WTC11 (cell line): ENCODE measurements around the gene SPATA9. TPM values are rescaled to one million over a fixed set of nuclear protein-coding genes. Genes with fewer than 3 reads are reported as not detected.
"Not testable (repeated sequence)": the region's sequence is repeated elsewhere in the genome, so short reads cannot be mapped to it uniquely, and the experiment has no call there.

ENCODE experiments used
- ATAC-seq: fragments of 200-7000 bp; cut with Tn5 transposase; 2 replicates; pipeline ENCODE4 v1.10.0; 2021; ENCODE audit warnings: mild to moderate bottlenecking, moderate library complexity
- CTCF ChIA-PET: fragments of 300-600 bp; sonication (Branson Sonifier 250); formaldehyde crosslinking; loops from one replicate; lab custom pipeline; 2021; ENCODE audit warnings: antibody characterized with exemption; lab: Charles Lee
- POLR2A ChIA-PET: fragments of 350-600 bp; sonication (Branson Sonifier 250); formaldehyde crosslinking; loops from one replicate; lab custom pipeline; 2021; ENCODE audit warnings: antibody characterized with exemption; lab: Charles Lee
- DNase-seq: peaks from one replicate; pipeline ENCODE4 v3.0.0; 2021; ENCODE audit warnings: low spot score
- H3K27ac Mint-ChIP-seq: 2 replicates; pipeline ENCODE4 v1.8.0; 2021; ENCODE audit warnings: mixed read lengths
- H3K27me3 Mint-ChIP-seq: 2 replicates; pipeline ENCODE4 v1.8.0; 2021; ENCODE audit warnings: low read depth, mild to moderate bottlenecking, moderate library complexity, mixed read lengths
- H3K36me3 Mint-ChIP-seq: 2 replicates; pipeline ENCODE4 v1.8.0; 2021; ENCODE audit warnings: mixed read lengths
- H3K4me1 Mint-ChIP-seq: 2 replicates; pipeline ENCODE4 v1.8.0; 2022; ENCODE audit warnings: mixed read lengths
- H3K4me3 Mint-ChIP-seq: 2 replicates; pipeline ENCODE4 v1.8.0; 2021; ENCODE audit warnings: mild to moderate bottlenecking, moderate library complexity, mixed read lengths
- H3K9me3 Mint-ChIP-seq: 2 replicates; pipeline ENCODE4 v1.8.0; 2021; ENCODE audit warnings: mixed read lengths
- ATF2 ChIP-seq: sonication (generic); formaldehyde crosslinking; IDR thresholded peaks from 2 replicates; pipeline ENCODE4 v1.8.1; 2022; ENCODE audit warnings: low read depth, missing genetic modification reagents, borderline replicate concordance
- CREB1 ChIP-seq: sonication (generic); formaldehyde crosslinking; IDR thresholded peaks from 2 replicates; pipeline ENCODE4 v1.8.0; 2023; ENCODE audit warnings: mild to moderate bottlenecking, missing genetic modification reagents
- ERG ChIP-seq: fragments of 250-450 bp; sonication (Bioruptor Pico); IDR thresholded peaks from 2 replicates; pipeline ENCODE4 v1.8.0; 2021; ENCODE audit warnings: mild to moderate bottlenecking
- FOXK1 ChIP-seq: sonication (generic); formaldehyde crosslinking; IDR thresholded peaks from 2 replicates; pipeline ENCODE4 v1.8.0; 2022; ENCODE audit warnings: mild to moderate bottlenecking, moderate library complexity, missing genetic modification reagents
- IRF1 ChIP-seq: sonication (generic); formaldehyde crosslinking; IDR thresholded peaks from 2 replicates; pipeline ENCODE4 v1.8.0; 2023; ENCODE audit warnings: missing genetic modification reagents
- MYBL2 ChIP-seq: sonication (generic); formaldehyde crosslinking; IDR thresholded peaks from 2 replicates; pipeline ENCODE4 v1.8.1; 2023; ENCODE audit warnings: mild to moderate bottlenecking, moderate library complexity, missing genetic modification reagents
- NFE2L1 ChIP-seq: sonication (generic); formaldehyde crosslinking; IDR thresholded peaks from 2 replicates; pipeline ENCODE4 v1.8.1; 2023; ENCODE audit warnings: missing genetic modification reagents
- NFYB ChIP-seq: sonication (generic); formaldehyde crosslinking; conservative IDR thresholded peaks from 2 replicates; pipeline ENCODE4 v1.8.0; 2022; ENCODE audit warnings: low read depth, missing genetic modification reagents
- NR1H2 ChIP-seq: sonication (generic); formaldehyde crosslinking; IDR thresholded peaks from 2 replicates; pipeline ENCODE4 v1.9.0; 2021; ENCODE audit warnings: mild to moderate bottlenecking, moderate library complexity, missing genetic modification reagents
- PREB ChIP-seq: sonication (generic); formaldehyde crosslinking; IDR thresholded peaks from 2 replicates; pipeline ENCODE4 v1.8.1; 2022; ENCODE audit warnings: mild to moderate bottlenecking, missing genetic modification reagents, moderate library complexity, borderline replicate concordance
- PRRX2 ChIP-seq: fragments of 250-450 bp; sonication (Bioruptor Pico); IDR thresholded peaks from 2 replicates; pipeline ENCODE4 v1.8.0; 2021; ENCODE audit warnings: mild to moderate bottlenecking
- SP1 ChIP-seq: sonication (generic); formaldehyde crosslinking; conservative IDR thresholded peaks from 2 replicates; pipeline ENCODE4 v1.8.1; 2022; ENCODE audit warnings: missing genetic modification reagents
- TCF7 ChIP-seq: sonication (generic); formaldehyde crosslinking; IDR thresholded peaks from 2 replicates; pipeline ENCODE4 v1.8.0; 2022; ENCODE audit warnings: mild to moderate bottlenecking, low read depth, missing genetic modification reagents, moderate library complexity
- TEAD4 ChIP-seq: sonication (generic); formaldehyde crosslinking; IDR thresholded peaks from 2 replicates; pipeline ENCODE4 v1.8.0; 2022; ENCODE audit warnings: mild to moderate bottlenecking, missing genetic modification reagents
- ZNF423 ChIP-seq: fragments of 250-450 bp; sonication (Bioruptor Pico); IDR thresholded peaks from 2 replicates; pipeline ENCODE4 v2.1.2; 2022; ENCODE audit warnings: mild to moderate bottlenecking, moderate library complexity
- total RNA-seq: library from RNA; stranded (reverse); gene quantifications from 3 replicates; pipeline ENCODE4 v1.2.3, GENCODE V29; 2021
- TF ChIP-seq, protein P1 (sequence below): sonication (generic); formaldehyde crosslinking; IDR thresholded peaks from 2 replicates; pipeline ENCODE4 v1.8.0; 2022; ENCODE audit warnings: mild to moderate bottlenecking, missing genetic modification reagents
- TF ChIP-seq, protein P2 (sequence below): sonication (generic); formaldehyde crosslinking; IDR thresholded peaks from 2 replicates; pipeline ENCODE4 v1.8.0; 2022; ENCODE audit warnings: mild to moderate bottlenecking, missing genetic modification reagents
- TF ChIP-seq, protein P3 (sequence below): sonication (generic); formaldehyde crosslinking; IDR thresholded peaks from 2 replicates; pipeline ENCODE4 v1.8.1; 2022; ENCODE audit warnings: mild to moderate bottlenecking, moderate library complexity, missing genetic modification reagents
- TF ChIP-seq, protein P4 (sequence below): fragments of 250-450 bp; sonication (Bioruptor Pico); IDR thresholded peaks from 2 replicates; pipeline ENCODE4 v2.1.2; 2022; ENCODE audit warnings: mild to moderate bottlenecking, moderate library complexity
- TF ChIP-seq, protein P5 (sequence below): sonication (generic); formaldehyde crosslinking; IDR thresholded peaks from 2 replicates; pipeline ENCODE4 v1.8.0; 2022; ENCODE audit warnings: mild to moderate bottlenecking, missing genetic modification reagents

SPATA9 gene
- total RNA-seq, 1 experiment from 2014 or later, result not detected

DNA sequence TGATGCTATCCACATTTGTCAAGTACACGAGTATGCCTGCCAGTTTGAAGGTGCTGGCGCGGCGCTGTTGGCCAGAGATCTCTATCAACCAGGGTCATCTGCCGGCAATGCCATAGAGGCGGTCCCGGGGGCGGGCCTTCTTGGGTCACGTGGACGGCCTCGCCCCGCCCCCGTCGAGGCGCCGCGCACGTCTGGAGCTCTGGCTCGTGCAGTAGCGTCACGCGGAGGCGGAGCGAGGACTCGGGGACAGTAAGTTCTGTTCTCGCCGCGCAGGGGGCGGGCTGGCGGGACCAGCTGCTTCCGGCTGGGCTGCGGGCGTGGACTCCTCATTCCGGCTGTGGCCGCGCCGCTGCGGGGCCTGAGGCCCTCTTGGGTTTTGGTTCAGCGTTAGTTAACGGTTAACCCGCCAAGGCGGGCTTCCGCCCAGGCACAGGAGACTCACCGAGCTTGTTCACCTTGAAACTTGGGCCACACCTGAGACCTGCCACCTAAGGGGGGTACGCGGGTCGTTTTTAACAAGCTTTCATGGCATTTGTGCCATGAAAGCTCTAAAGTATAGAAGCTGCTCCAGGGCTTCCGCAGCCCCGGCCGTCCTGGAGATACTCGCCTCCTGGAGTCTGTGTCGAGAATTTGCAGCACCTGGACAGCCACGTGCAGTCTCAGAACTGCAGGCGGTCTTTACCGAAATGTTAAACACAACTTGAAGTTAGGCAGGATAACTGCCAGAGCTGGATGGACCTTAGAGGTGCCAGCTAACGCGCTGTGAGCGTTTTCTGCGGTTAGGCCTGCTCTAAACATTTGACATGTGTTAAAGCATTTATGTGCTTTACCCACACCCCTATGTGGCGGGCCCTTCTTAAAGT lies 36.0 kb downstream of the SPATA9 start, which contains the start of gene RFESD (continued):
- TF ChIP-seq TEAD4 (CRISPR knock-in tag) (no peak), TCF7 (CRISPR knock-in tag) (no peak), CREB1 (CRISPR knock-in tag) (no peak), IRF1 (CRISPR knock-in tag) (no peak), SP1 (CRISPR knock-in tag) (peak; percentile 79), PRRX2 (CRISPR knock-in tag) (no peak), ATF2 (no peak), ZNF423 (CRISPR knock-in tag) (no peak), PREB (CRISPR knock-in tag) (no peak), MYBL2 (no peak), NFYB (CRISPR knock-in tag) (no peak), FOXK1 (CRISPR knock-in tag) (peak; percentile 60; the same call in 1 of the 2 replicates), NFE2L1 (CRISPR knock-in tag) (no peak), NR1H2 (CRISPR knock-in tag) (no peak), ERG (CRISPR knock-in tag) (no peak)
- TF ChIP-seq, protein P1, sequence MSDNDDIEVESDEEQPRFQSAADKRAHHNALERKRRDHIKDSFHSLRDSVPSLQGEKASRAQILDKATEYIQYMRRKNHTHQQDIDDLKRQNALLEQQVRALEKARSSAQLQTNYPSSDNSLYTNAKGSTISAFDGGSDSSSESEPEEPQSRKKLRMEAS (CRISPR knock-in tag), result peak; percentile 49
- TF ChIP-seq, protein P2, sequence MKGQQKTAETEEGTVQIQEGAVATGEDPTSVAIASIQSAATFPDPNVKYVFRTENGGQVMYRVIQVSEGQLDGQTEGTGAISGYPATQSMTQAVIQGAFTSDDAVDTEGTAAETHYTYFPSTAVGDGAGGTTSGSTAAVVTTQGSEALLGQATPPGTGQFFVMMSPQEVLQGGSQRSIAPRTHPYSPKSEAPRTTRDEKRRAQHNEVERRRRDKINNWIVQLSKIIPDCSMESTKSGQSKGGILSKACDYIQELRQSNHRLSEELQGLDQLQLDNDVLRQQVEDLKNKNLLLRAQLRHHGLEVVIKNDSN (CRISPR knock-in tag), result peak; percentile 97
- TF ChIP-seq, protein P3, sequence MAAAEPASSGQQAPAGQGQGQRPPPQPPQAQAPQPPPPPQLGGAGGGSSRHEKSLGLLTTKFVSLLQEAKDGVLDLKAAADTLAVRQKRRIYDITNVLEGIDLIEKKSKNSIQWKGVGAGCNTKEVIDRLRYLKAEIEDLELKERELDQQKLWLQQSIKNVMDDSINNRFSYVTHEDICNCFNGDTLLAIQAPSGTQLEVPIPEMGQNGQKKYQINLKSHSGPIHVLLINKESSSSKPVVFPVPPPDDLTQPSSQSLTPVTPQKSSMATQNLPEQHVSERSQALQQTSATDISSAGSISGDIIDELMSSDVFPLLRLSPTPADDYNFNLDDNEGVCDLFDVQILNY (CRISPR knock-in tag), result peak; percentile 77; the same call in 1 of the 2 replicates
- TF ChIP-seq, protein P4, sequence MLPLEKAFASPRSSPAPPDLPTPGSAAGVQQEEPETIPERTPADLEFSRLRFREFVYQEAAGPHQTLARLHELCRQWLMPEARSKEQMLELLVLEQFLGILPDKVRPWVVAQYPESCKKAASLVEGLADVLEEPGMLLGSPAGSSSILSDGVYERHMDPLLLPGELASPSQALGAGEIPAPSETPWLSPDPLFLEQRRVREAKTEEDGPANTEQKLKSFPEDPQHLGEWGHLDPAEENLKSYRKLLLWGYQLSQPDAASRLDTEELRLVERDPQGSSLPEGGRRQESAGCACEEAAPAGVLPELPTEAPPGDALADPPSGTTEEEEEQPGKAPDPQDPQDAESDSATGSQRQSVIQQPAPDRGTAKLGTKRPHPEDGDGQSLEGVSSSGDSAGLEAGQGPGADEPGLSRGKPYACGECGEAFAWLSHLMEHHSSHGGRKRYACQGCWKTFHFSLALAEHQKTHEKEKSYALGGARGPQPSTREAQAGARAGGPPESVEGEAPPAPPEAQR (CRISPR knock-in tag), result no peak
- TF ChIP-seq, protein P5, sequence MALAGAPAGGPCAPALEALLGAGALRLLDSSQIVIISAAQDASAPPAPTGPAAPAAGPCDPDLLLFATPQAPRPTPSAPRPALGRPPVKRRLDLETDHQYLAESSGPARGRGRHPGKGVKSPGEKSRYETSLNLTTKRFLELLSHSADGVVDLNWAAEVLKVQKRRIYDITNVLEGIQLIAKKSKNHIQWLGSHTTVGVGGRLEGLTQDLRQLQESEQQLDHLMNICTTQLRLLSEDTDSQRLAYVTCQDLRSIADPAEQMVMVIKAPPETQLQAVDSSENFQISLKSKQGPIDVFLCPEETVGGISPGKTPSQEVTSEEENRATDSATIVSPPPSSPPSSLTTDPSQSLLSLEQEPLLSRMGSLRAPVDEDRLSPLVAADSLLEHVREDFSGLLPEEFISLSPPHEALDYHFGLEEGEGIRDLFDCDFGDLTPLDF (CRISPR knock-in tag), result no peak

- not testable (repeated sequence) for DNase-seq, H3K27me3 Mint-ChIP-seq, H3K36me3 Mint-ChIP-seq, H3K9me3 Mint-ChIP-seq, ATAC-seq, H3K4me1 Mint-ChIP-seq
- ChIA-PET CTCF (interaction anchor here (0.9 to 4.1 kb wide), 11 partner anchors 12 to 361 kb away, joined by 3 to 24 read pairs (median 3); partner anchors contain the start of gene MCTP1), POLR2A (interaction anchor here (0.6 to 1.3 kb wide), 6 partner anchors 64 to 362 kb away, joined by 3 to 8 read pairs (median 4); partner anchors contain the start of genes ARSK, RHOBTB3 and SKIC3)
- H3K27ac Mint-ChIP-seq, result peak overlapping the region; percentile 57; the same call in 1 of the 2 replicates
- H3K4me3 Mint-ChIP-seq, result peak overlapping the region; percentile 71
Observed at GRCh38 chr5:95646226-95646568, 36.6 kb downstream of the SPATA9 start.
